ENCODE data around the gene PLEKHN1. TPM values are rescaled to one million over a fixed set of nuclear protein-coding genes. Genes with fewer than 3 reads are reported as not detected.

PLEKHN1 gene
- total RNA-seq, 1 experiment from 2014 or later: 7.9 TPM

GRCh38 chr1:978835-979743 lies 12.8 kb downstream of the PLEKHN1 start:
- TF ChIP-seq CTCF (IDR thresholded peaks at IDR 0.05; ENCODE audit: unreplicated experiment): no peak
- Mint-ChIP-seq H3K4me3 (ENCODE audit: unreplicated experiment) (no peak overlapping the region), H3K27ac (ENCODE audit: low read depth, unreplicated experiment) (no peak overlapping the region), H3K27me3 (ENCODE audit: insufficient read depth, unreplicated experiment) (peaks cover 18% of the 10 kb centered on the region), H3K4me1 (ENCODE audit: insufficient read depth, unreplicated experiment) (peaks cover 6% of the 10 kb centered on the region), H3K36me3 (ENCODE audit: insufficient read depth, unreplicated experiment) (peaks cover 6% of the 10 kb centered on the region), H3K9me3 (ENCODE audit: unreplicated experiment) (no peaks in the 10 kb centered on the region)
- no TSS peak for BruUV-seq (replicated peaks)
- POLR2A ChIA-PET: interaction anchor here (0.6 to 1.0 kb wide), 2 partner anchors 11 to 237 kb away, joined by 3 read pairs; no protein-coding TSS in a partner anchor
- CTCF ChIA-PET: no interaction called here
- no peak for DNase-seq (ENCODE audit: unreplicated experiment)
- intact Hi-C loops (cut with micrococcal nuclease): no loop called here

GRCh38 chr1:979744-980072 lies 13.4 kb downstream of the PLEKHN1 start:
- no TSS peak for BruUV-seq (replicated peaks)
- H3K27me3 Mint-ChIP-seq (ENCODE audit: insufficient read depth, unreplicated experiment): peaks cover 18% of the 10 kb centered on the region
- no peaks in the 10 kb centered on the region for H3K9me3 Mint-ChIP-seq (ENCODE audit: unreplicated experiment)
- POLR2A ChIA-PET: interaction anchor here (0.6 to 2.0 kb wide), 4 partner anchors 12 to 236 kb away, joined by 3 to 6 read pairs (median 3); no protein-coding TSS in a partner anchor
- peaks cover 6% of the 10 kb centered on the region for H3K36me3 Mint-ChIP-seq (ENCODE audit: insufficient read depth, unreplicated experiment)
- H3K4me1 Mint-ChIP-seq (ENCODE audit: insufficient read depth, unreplicated experiment): peaks cover 6% of the 10 kb centered on the region
- DNase-seq (ENCODE audit: unreplicated experiment): no peak
- intact Hi-C loops (cut with micrococcal nuclease): loop anchor here (10.0 kb wide), 1 partner anchor 315 kb away; no protein-coding TSS in a partner anchor
- H3K4me3 Mint-ChIP-seq (ENCODE audit: unreplicated experiment): no peak overlapping the region
- CTCF ChIA-PET: interaction anchor here (1.5 to 6.6 kb wide), 2 partner anchors 34 to 84 kb away, joined by 5 to 117 read pairs; partner anchors contain the start of gene ISG15
- H3K27ac Mint-ChIP-seq (ENCODE audit: low read depth, unreplicated experiment): no peak overlapping the region
- TF ChIP-seq CTCF (IDR thresholded peaks at IDR 0.05; ENCODE audit: unreplicated experiment): no peak

- H3K4me1 Mint-ChIP-seq (ENCODE audit: insufficient read depth, unreplicated experiment): peaks cover 6% of the 10 kb centered on the region
- DNase-seq (ENCODE audit: unreplicated experiment): no peak
- no peak overlapping the region for H3K4me3 Mint-ChIP-seq (ENCODE audit: unreplicated experiment)
- intact Hi-C loops (cut with micrococcal nuclease): loop anchor here (10.0 kb wide), 1 partner anchor 315 kb away; no protein-coding TSS in a partner anchor
- H3K27me3 Mint-ChIP-seq (ENCODE audit: insufficient read depth, unreplicated experiment): peaks cover 18% of the 10 kb centered on the region
- no TSS peak for BruUV-seq (replicated peaks)
- H3K27ac Mint-ChIP-seq (ENCODE audit: low read depth, unreplicated experiment): no peak overlapping the region
- H3K9me3 Mint-ChIP-seq (ENCODE audit: unreplicated experiment): no peaks in the 10 kb centered on the region
- ChIA-PET CTCF (interaction anchor here (0.7 to 6.6 kb wide), 3 partner anchors 33 to 83 kb away, joined by 3 to 117 read pairs (median 5); partner anchors contain the start of gene ISG15), POLR2A (interaction anchor here (0.8 to 2.0 kb wide), 3 partner anchors 12 to 39 kb away, joined by 3 to 6 read pairs (median 3); no protein-coding TSS in a partner anchor)
- TF ChIP-seq CTCF (IDR thresholded peaks at IDR 0.05; ENCODE audit: unreplicated experiment): no peak
- H3K36me3 Mint-ChIP-seq (ENCODE audit: insufficient read depth, unreplicated experiment): peaks cover 6% of the 10 kb centered on the region
These were observed 13.9 kb downstream of the PLEKHN1 start for GRCh38 chr1:980137-980571.
